GM12864 (cell line): ENCODE measurements around the gene ANKS1B.

Experiments used
- DNase-seq: peaks from one replicate; pipeline ENCODE4 v3.0.0-alpha.2; 2011; ENCODE audit warnings: low read depth
- H3K4me3 ChIP-seq: 2 replicates; pipeline ENCODE4 v1.5.1; 2011; ENCODE audit warnings: mild to moderate bottlenecking, low read depth, low read length, control low read depth
- CTCF ChIP-seq: IDR thresholded peaks from 2 replicates; pipeline ENCODE4 v1.5.1; 2011; ENCODE audit warnings: low read depth, mild to moderate bottlenecking, moderate library complexity, low read length, control low read depth, inconsistent platforms; ENCODE audit errors: missing control alignments

The ANKS1B gene

GRCh38 chr12:99759444-99759843 lies 225.3 kb downstream of the ANKS1B start:
- DNase-seq = no peak

DNA sequence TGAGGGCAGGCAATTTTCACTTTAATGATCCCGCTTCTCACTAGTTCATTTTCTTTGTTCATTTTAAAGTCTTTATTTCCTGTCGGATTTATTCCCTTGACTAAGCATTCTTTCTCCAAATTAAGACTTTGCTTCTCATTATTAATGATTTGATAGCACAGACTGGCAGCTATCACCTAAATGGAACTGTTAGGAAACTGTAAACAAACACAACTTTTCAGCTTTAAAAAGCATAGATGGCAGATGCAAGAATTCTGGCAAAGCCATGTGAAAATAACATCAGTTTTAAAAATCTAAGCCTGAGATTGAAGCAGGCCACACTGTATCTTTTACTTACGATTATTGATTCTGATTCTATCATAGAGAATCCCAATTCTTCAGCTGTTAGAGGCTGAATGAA lies 225.7 kb downstream of the ANKS1B start:
- H3K4me3 ChIP-seq = no peak overlapping the region
- TF ChIP-seq CTCF = no peak
- no peak for DNase-seq

More at GRCh38 chr12:99759444-99759843, 225.3 kb downstream of the ANKS1B start:
- H3K4me3 ChIP-seq = no peak overlapping the region
- TF ChIP-seq CTCF = no peak

- DNase-seq = no peak
- TF ChIP-seq CTCF = no peak
Observed at GRCh38 chr12:99752740-99753139, 232.0 kb downstream of the ANKS1B start.

DNA sequence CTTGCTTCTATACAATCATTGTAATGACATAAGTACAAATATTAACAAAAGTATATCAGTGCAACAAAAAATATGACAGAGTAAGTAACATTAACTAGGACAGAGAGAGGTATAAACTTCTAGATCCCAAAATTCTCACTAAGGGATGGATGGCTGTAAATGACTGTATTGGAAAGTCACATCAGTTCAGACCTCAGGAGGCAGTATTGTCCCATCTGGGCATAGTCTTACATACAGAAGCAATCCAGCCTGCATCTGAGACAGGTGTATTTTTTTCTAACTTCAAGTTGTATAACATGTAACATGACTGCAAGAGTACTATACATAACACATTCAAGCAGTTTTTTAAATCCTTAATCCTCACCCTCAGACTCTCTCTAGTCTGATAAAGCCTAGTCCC lies 238.2 kb downstream of the ANKS1B start:
- no peak for TF ChIP-seq CTCF
- DNase-seq = no peak

More at GRCh38 chr12:99752740-99753139, 232.0 kb downstream of the ANKS1B start:
- no peak overlapping the region for H3K4me3 ChIP-seq

DNA sequence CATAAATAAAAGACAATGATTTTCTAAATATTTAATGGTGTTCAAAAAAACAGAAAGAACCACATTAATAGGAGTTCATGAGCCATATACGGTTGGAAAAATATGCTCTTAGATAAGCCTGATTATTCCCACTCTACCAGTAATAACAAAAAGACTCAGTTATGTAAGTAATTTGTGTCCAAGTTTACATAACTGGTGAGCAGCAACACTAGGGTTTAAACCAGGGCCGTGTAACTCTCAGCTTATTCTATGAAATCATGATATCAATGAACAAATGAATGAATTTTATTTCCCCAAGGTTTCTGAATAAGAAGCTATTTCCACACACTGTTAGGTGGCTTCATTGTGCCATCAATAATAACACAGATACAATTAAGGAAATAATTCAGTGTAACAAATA lies 238.8 kb downstream of the ANKS1B start:
- H3K4me3 ChIP-seq = no peak overlapping the region
- DNase-seq = no peak
- TF ChIP-seq CTCF = no peak

More for the DNA sequence above, 238.2 kb downstream of the ANKS1B start:
- H3K4me3 ChIP-seq = no peak overlapping the region

DNA sequence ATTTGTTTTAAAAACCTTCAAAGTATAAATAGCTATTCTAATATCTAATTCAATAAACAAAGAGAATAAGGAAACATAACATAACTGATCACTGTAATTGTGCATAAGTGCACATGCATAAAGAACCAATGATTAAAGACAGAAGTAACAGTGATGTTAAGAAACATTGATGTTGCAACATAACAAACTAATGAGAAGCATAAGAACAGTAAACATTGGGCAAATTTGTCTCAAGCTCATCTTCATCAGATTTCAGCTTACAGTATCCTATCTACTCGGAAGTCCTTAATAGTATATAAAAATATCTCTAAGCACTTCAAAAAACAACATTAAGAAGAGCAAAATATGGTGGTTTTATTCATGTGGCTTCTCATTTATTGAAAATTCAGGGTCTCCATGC lies 239.6 kb downstream of the ANKS1B start:
- H3K4me3 ChIP-seq = no peak overlapping the region
- DNase-seq = no peak
- TF ChIP-seq CTCF = no peak

- no peak overlapping the region for H3K4me3 ChIP-seq
- no peak for DNase-seq
- TF ChIP-seq CTCF = no peak
Observed at GRCh38 chr12:99736760-99737269, 247.9 kb downstream of the ANKS1B start.
